Inferior parietal cortex (tissue), 1 donor: ENCODE results near the gene ZC3H4.
"Not testable (repeated sequence)": the region's sequence is repeated elsewhere in the genome, so short reads cannot be mapped to it uniquely, and the experiment has no call there.

ENCODE experiments used
- DNase-seq: peaks from one replicate; pipeline ENCODE4 v3.0.0-alpha.2; 2016; ENCODE audit errors: extremely low spot score

ZC3H4 gene

GRCh38 chr19:47107953-47108746, 5.4 kb downstream of the ZC3H4 start:
- peak; percentile 45 for DNase-seq

GRCh38 chr19:47107202-47107952, 6.2 kb downstream of the ZC3H4 start:
- DNase-seq: peak; percentile 62

GRCh38 chr19:47106821-47107201, 6.8 kb downstream of the ZC3H4 start:
- no peak for DNase-seq

- no peak for DNase-seq
Measured at GRCh38 chr19:47105874-47106273, 7.7 kb downstream of the ZC3H4 start.

GRCh38 chr19:47104680-47105079, 8.9 kb downstream of the ZC3H4 start:
- no peak for DNase-seq

GRCh38 chr19:47102346-47103060, 11.1 kb downstream of the ZC3H4 start:
- no peak for DNase-seq

- DNase-seq: not testable (repeated sequence)
Measured at GRCh38 chr19:47101116-47101515, 12.5 kb downstream of the ZC3H4 start.

GRCh38 chr19:47100290-47100689, 13.3 kb downstream of the ZC3H4 start:
- DNase-seq: no peak

- DNase-seq: no peak
Measured at GRCh38 chr19:47099576-47100050, 14.0 kb downstream of the ZC3H4 start.

- DNase-seq: no peak
Measured at GRCh38 chr19:47098608-47099007, 15.0 kb downstream of the ZC3H4 start.

- DNase-seq: peak; percentile 29
Measured at GRCh38 chr19:47097396-47098201, 16.0 kb downstream of the ZC3H4 start.

- no peak for DNase-seq
Measured at GRCh38 chr19:47096721-47097120, 16.9 kb downstream of the ZC3H4 start.

- no peak for DNase-seq
Measured at GRCh38 chr19:47096100-47096704, 17.4 kb downstream of the ZC3H4 start.

GRCh38 chr19:47095476-47096099, 18.0 kb downstream of the ZC3H4 start:
- DNase-seq: no peak

GRCh38 chr19:47094557-47095475, 18.8 kb downstream of the ZC3H4 start:
- DNase-seq: no peak

GRCh38 chr19:47093841-47094240, 19.7 kb downstream of the ZC3H4 start:
- no peak for DNase-seq

GRCh38 chr19:47093254-47093653, 20.3 kb downstream of the ZC3H4 start:
- DNase-seq: no peak

- no peak for DNase-seq
Measured at GRCh38 chr19:47089767-47090350, 23.7 kb downstream of the ZC3H4 start.

- no peak for DNase-seq
Measured at GRCh38 chr19:47086280-47086679, 27.3 kb downstream of the ZC3H4 start.
